Activated CD8-positive, alpha-beta memory T cell treated with anti-CD3 and anti-CD28 coated beads, Interleukin-2, amount 50 U/mL, for 1 hour (primary cell): Measurements from ENCODE around the gene CDC73.
"Not testable (repeated sequence)": the region's sequence is repeated elsewhere in the genome, so short reads cannot be mapped to it uniquely, and the experiment has no call there.

ENCODE experiments used
- DNase-seq: peaks from one replicate; pipeline ENCODE4 v3.0.0-alpha.2; 2020; ENCODE audit errors: extremely low read depth

The CDC73 gene

GRCh38 chr1:193288548-193289080 is 166.8 kb downstream of the CDC73 start:
- not testable (repeated sequence) for DNase-seq

- DNase-seq = no peak
Observed at GRCh38 chr1:193293726-193294125, 171.9 kb downstream of the CDC73 start.

GRCh38 chr1:193299038-193299437 is 177.2 kb downstream of the CDC73 start:
- no peak for DNase-seq

GRCh38 chr1:193301746-193302145 is 179.9 kb downstream of the CDC73 start:
- DNase-seq = no peak

- DNase-seq = no peak
Observed at GRCh38 chr1:193303849-193304248, 182.0 kb downstream of the CDC73 start.
